K562 (cell line): ENCODE measurements around the gene GCSH. TPM values are rescaled to one million over a fixed set of nuclear protein-coding genes. Genes with fewer than 3 reads are reported as not detected.

Experiments
- ATAC-seq: fragments of 200-7000 bp; cut with Tn5 transposase; 3 replicates; pipeline ENCODE4 v1.9.1; 2020; ENCODE audit warnings: moderate library complexity
- BruUV-seq: library from RNA; stranded (reverse); fragments of 400-500 nt; replicated peaks from 2 replicates; lab custom pipeline; 2021; lab: Mats Ljungman, UMichigan
- CTCF ChIA-PET: fragments of 300-600 bp; formaldehyde crosslinking; extraction: SDS; loops from one replicate; lab custom pipeline; 2021; ENCODE audit warnings: low intra/inter-chr PET ratio; lab: Yijun Ruan, JAX
- POLR2A ChIA-PET: fragments of 300-600, 350-650 bp; sonication (Branson Sonifier 250); formaldehyde crosslinking; extraction: SDS; loops from one replicate; lab custom pipeline; 2021; ENCODE audit warnings: antibody characterized with exemption, inconsistent platforms; lab: Yijun Ruan, JAX
- DNase-seq, 4 experiments: peaks; one replicate each; pipeline versions ENCODE4 v3.0.0 to v3.0.0-alpha.2; 2011 to 2018; ENCODE audit warnings: low spot score in 3 of 4, mixed read lengths in 3 of 4; ENCODE audit errors: extremely low read depth in 1 of 4
- FAIRE-seq: peaks from 2 replicates; lab custom pipeline; 2011; peaks lifted over from hg19 to GRCh38; lab: Jason Lieb, UNC
- H2AFZ ChIP-seq: 2 replicates; pipeline ENCODE4 v1.6.0; 2011; ENCODE audit warnings: low read depth, low read length, control low read depth, inconsistent platforms
- H3K27ac ChIP-seq: fragments of 200-600 bp; 3 replicates; pipeline ENCODE4 v1.8.0; 2011; ENCODE audit warnings: low read depth, mild to moderate bottlenecking, control low read depth, inconsistent platforms, low read length, moderate library complexity, mixed read lengths; ENCODE audit errors: extremely low read depth
- H3K27me3 ChIP-seq, 2 experiments: fragments of 300-600 bp in 1 of 2; 2 replicates in 1 of 2; 3 replicates in 1 of 2; pipeline versions ENCODE4 v1.6.0 to v1.8.0; 2011; ENCODE audit warnings: inconsistent platforms in 2 of 2, low read length in 2 of 2, mild to moderate bottlenecking in 1 of 2, mixed read lengths in 1 of 2, moderate library complexity in 1 of 2; ENCODE audit not compliant: control insufficient read depth in 2 of 2, insufficient read depth in 2 of 2
- H3K36me3 ChIP-seq: fragments of 300-600 bp; 3 replicates; pipeline ENCODE4 v1.8.0; 2011; ENCODE audit warnings: mild to moderate bottlenecking, low read length, inconsistent platforms; ENCODE audit not compliant: control insufficient read depth, insufficient read depth
- H3K4me1 ChIP-seq, 2 experiments: fragments of 200-600 bp in 1 of 2; replicated peaks in 1 of 2; 2 replicates in 1 of 2; 3 replicates in 1 of 2; pipeline versions ENCODE4 v1.5.1 to v1.8.0; 2011; ENCODE audit warnings: inconsistent platforms in 2 of 2, low read length in 2 of 2, mild to moderate bottlenecking in 1 of 2, mixed read lengths in 1 of 2, moderate library complexity in 1 of 2; ENCODE audit not compliant: control insufficient read depth in 2 of 2, insufficient read depth in 2 of 2
- H3K4me2 ChIP-seq: 2 replicates; pipeline ENCODE4 v1.6.1; 2011; ENCODE audit warnings: low read length, control low read depth, inconsistent platforms, mixed read lengths; ENCODE audit not compliant: insufficient read depth
- H3K4me3 ChIP-seq: fragments of 200-600 bp; sonication (generic), shearing (Covaris generic); 2 replicates; pipeline ENCODE4 v1.5.1; 2016; ENCODE audit warnings: control low read depth, inconsistent platforms
- H3K79me2 ChIP-seq: fragments of 200-600 bp; 3 replicates; pipeline ENCODE4 v1.8.0; 2011; ENCODE audit warnings: low read length, inconsistent platforms; ENCODE audit not compliant: control insufficient read depth, insufficient read depth
- H3K9ac ChIP-seq, 2 experiments: 2 replicates each; pipeline versions ENCODE4 v1.6.0 to v1.6.1; 2011; ENCODE audit warnings: low read depth in 2 of 2, low read length in 2 of 2, control low read depth in 1 of 2, inconsistent platforms in 1 of 2, mild to moderate bottlenecking in 1 of 2, mixed read lengths in 1 of 2; ENCODE audit not compliant: insufficient read depth in 1 of 2
- H3K9me1 ChIP-seq: one replicate; pipeline ENCODE4 v1.6.0; 2011; ENCODE audit warnings: inconsistent platforms, mild to moderate bottlenecking, low read length, moderate library complexity; ENCODE audit not compliant: control insufficient read depth, insufficient read depth
- H3K9me3 ChIP-seq: replicated peaks from 2 replicates; pipeline ENCODE4 v1.5.1; 2011; ENCODE audit warnings: low read depth, low read length, inconsistent platforms; ENCODE audit not compliant: control insufficient read depth, insufficient read depth
- H4K20me1 ChIP-seq: replicated peaks from 2 replicates; pipeline ENCODE4 v1.6.1; 2011; ENCODE audit warnings: low read length, inconsistent platforms, mixed read lengths; ENCODE audit not compliant: control insufficient read depth, insufficient read depth
- FOSL1 ChIP-seq: fragments of 200-800 bp; sonication (Bioruptor generic); conservative IDR thresholded peaks from 2 replicates; pipeline ENCODE4 v1.6.1; 2016; ENCODE audit warnings: missing genetic modification characterization, missing compliant biosample characterization
- RBM25 ChIP-seq: fragments of 200-400 bp; formaldehyde crosslinking; IDR thresholded peaks from 2 replicates; pipeline ENCODE4 v1.6.1; 2018; ENCODE audit warnings: low read length, low read depth, moderate library complexity; ENCODE audit not compliant: severe bottlenecking
- SAFB ChIP-seq: fragments of 200-400 bp; formaldehyde crosslinking; IDR thresholded peaks from 2 replicates; pipeline ENCODE4 v1.6.1; 2017; ENCODE audit warnings: low read depth, low read length, borderline replicate concordance
- SMARCA5 ChIP-seq: fragments of 450-650 bp; IDR thresholded peaks from 2 replicates; pipeline ENCODE4 v1.6.1; 2016
- WGBS: fragments of 100-300 bp; shearing (Covaris generic); methylation state at CpG from one replicate; pipeline ENCODE4 v1.1.6; 2016; ENCODE audit warnings: low coverage, mixed read lengths; ENCODE audit not compliant: insufficient coverage; ENCODE audit errors: missing lambda C conversion rate; 5-methylcytosine and 5-hydroxymethylcytosine counted together
- in situ Hi-C: fragments of 300-500 bp; cut with MboI; formaldehyde crosslinking; loops from 4 replicates; pipeline ENCODE4 v1.15.0; 2018; ENCODE audit warnings: inconsistent platforms, mixed read lengths
- intact Hi-C: fragments of 100-400 bp; cut with micrococcal nuclease; formaldehyde crosslinking; loops from 2 replicates; pipeline ENCODE4 v1.14.2; 2022
- polyA plus RNA-seq, 8 experiments: library from polyadenylated mRNA; depleted of rRNA in 4 of 8; stranded (reverse) in 5 of 8; unstranded in 3 of 8; fragments of >200 nt; fragmentation: Nextera tagmentation in 2 of 8; fragmentation: Illumina TruSeq in 1 of 8; extraction: Ambion mirVana in 2 of 8; extraction: Trizol in 1 of 8; gene quantifications; 2 replicates each; pipeline versions ENCODE4 v1.2.1 to v1.2.3, GENCODE V29; 2011 to 2014; ENCODE audit warnings: inconsistent platforms in 1 of 8, missing spikeins in 1 of 8
- total RNA-seq, 7 experiments: library from RNA; depleted of rRNA in 6 of 7; stranded (reverse); fragments of >200 nt in 6 of 7; fragmentation: Illumina TruSeq in 2 of 7; extraction: Trizol in 2 of 7; gene quantifications; 2 replicates each; pipeline versions ENCODE4 v1.2.1 to v1.2.3, GENCODE V29; 2011 to 2021; ENCODE audit warnings: low replicate concordance in 1 of 7
- TF ChIP-seq, protein P1 (sequence below), 2 experiments: fragments of 450-650 bp; IDR thresholded peaks; 2 replicates each; pipeline ENCODE4 v1.6.1; 2018; ENCODE audit warnings: mild to moderate bottlenecking in 2 of 2, low read depth in 1 of 2; ENCODE audit not compliant: partially characterized antibody in 2 of 2
- TF ChIP-seq, protein P2 (sequence below): fragments of 450-650 bp; IDR thresholded peaks from 2 replicates; pipeline ENCODE4 v1.6.1; 2017; ENCODE audit warnings: mild to moderate bottlenecking, moderate library complexity
- TF ChIP-seq, protein P3 (sequence below): sonication (generic); formaldehyde crosslinking; IDR thresholded peaks from 2 replicates; pipeline ENCODE4 v1.5.0; 2020; ENCODE audit warnings: missing genetic modification reagents

Gene GCSH
- total and polyA plus RNA-seq, 9 of the 15 experiments (the other 6 are each of a cell fraction or from before 2014, with no cell fraction given) = 35.0 to 121 (median 89.0) TPM

- TF ChIP-seq, protein P1, sequence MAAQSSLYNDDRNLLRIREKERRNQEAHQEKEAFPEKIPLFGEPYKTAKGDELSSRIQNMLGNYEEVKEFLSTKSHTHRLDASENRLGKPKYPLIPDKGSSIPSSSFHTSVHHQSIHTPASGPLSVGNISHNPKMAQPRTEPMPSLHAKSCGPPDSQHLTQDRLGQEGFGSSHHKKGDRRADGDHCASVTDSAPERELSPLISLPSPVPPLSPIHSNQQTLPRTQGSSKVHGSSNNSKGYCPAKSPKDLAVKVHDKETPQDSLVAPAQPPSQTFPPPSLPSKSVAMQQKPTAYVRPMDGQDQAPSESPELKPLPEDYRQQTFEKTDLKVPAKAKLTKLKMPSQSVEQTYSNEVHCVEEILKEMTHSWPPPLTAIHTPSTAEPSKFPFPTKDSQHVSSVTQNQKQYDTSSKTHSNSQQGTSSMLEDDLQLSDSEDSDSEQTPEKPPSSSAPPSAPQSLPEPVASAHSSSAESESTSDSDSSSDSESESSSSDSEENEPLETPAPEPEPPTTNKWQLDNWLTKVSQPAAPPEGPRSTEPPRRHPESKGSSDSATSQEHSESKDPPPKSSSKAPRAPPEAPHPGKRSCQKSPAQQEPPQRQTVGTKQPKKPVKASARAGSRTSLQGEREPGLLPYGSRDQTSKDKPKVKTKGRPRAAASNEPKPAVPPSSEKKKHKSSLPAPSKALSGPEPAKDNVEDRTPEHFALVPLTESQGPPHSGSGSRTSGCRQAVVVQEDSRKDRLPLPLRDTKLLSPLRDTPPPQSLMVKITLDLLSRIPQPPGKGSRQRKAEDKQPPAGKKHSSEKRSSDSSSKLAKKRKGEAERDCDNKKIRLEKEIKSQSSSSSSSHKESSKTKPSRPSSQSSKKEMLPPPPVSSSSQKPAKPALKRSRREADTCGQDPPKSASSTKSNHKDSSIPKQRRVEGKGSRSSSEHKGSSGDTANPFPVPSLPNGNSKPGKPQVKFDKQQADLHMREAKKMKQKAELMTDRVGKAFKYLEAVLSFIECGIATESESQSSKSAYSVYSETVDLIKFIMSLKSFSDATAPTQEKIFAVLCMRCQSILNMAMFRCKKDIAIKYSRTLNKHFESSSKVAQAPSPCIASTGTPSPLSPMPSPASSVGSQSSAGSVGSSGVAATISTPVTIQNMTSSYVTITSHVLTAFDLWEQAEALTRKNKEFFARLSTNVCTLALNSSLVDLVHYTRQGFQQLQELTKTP (IDR thresholded peaks at IDR 0.05; ENCODE audit: low read depth in 1 of 2, partially characterized antibody in 2 of 2) = no peak
- TF ChIP-seq FOSL1 (tag) = 0 out of 2 replicates have a peak, but pooled peaks have one; percentile 20
These were observed 47.8 kb upstream of the GCSH start (continued) for GRCh38 chr16:81143921-81144471.

GRCh38 chr16:81142864-81143263 lies 46.7 kb upstream of the GCSH start:
- Histone ChIP-seq H3K9ac (no peak overlapping the region), H4K20me1 (0 out of 2 replicates have a peak, but pooled peaks cover 8% of the 10 kb centered on the region), H3K9me3 (no peaks in the 10 kb centered on the region), H3K4me2 (no peak overlapping the region), H3K79me2 (no peaks in the 10 kb centered on the region), H3K4me3 (no peak overlapping the region), H3K4me1 (peaks cover 0 to 10% of the 10 kb centered on the region in 2 experiments; a peak in 2 of 5 replicates), H3K36me3 (no peaks in the 10 kb centered on the region), H3K27ac (no peak overlapping the region), H3K9me1 (peaks cover 3% of the 10 kb centered on the region), H3K27me3 (peaks cover 37 to 57% of the 10 kb centered on the region in 2 experiments), H2AFZ (no peak overlapping the region)
- WGBS = 30% methylated on average over 11 of the region's 12 CpGs
- ATAC-seq (no peak), FAIRE-seq (no peak), DNase-seq (no peak)
- TF ChIP-seq SMARCA5 (no peak), RBM25 (no peak), SAFB (no peak)
- TF ChIP-seq, protein P2, sequence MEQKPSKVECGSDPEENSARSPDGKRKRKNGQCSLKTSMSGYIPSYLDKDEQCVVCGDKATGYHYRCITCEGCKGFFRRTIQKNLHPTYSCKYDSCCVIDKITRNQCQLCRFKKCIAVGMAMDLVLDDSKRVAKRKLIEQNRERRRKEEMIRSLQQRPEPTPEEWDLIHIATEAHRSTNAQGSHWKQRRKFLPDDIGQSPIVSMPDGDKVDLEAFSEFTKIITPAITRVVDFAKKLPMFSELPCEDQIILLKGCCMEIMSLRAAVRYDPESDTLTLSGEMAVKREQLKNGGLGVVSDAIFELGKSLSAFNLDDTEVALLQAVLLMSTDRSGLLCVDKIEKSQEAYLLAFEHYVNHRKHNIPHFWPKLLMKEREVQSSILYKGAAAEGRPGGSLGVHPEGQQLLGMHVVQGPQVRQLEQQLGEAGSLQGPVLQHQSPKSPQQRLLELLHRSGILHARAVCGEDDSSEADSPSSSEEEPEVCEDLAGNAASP = no peak
- TF ChIP-seq, protein P3, sequence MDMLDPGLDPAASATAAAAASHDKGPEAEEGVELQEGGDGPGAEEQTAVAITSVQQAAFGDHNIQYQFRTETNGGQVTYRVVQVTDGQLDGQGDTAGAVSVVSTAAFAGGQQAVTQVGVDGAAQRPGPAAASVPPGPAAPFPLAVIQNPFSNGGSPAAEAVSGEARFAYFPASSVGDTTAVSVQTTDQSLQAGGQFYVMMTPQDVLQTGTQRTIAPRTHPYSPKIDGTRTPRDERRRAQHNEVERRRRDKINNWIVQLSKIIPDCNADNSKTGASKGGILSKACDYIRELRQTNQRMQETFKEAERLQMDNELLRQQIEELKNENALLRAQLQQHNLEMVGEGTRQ (CRISPR knock-in tag) = no peak
- CTCF ChIA-PET = no interaction called here
- in situ Hi-C loops (no loop called here), intact Hi-C loops (no loop called here)
- POLR2A ChIA-PET = no interaction called here
- BruUV-seq = no TSS peak
